Stomach (tissue), 9 donors: ENCODE measurements around the gene IL16. TPM values are rescaled to one million over a fixed set of nuclear protein-coding genes. Genes with fewer than 3 reads are reported as not detected.

Source experiments
- DNase-seq, 2 donors: peaks; one replicate each; pipeline versions ENCODE4 v3.0.0 to v3.0.0-alpha.2; 2013 to 2019
- H3K27ac ChIP-seq, 5 donors: fragments of 200-600 bp in 4 of 5; sonication (generic) in 4 of 5; one replicate each; pipeline ENCODE4 v1.5.1; 2013 to 2019; ENCODE audit warnings: mild to moderate bottlenecking in 1 of 5, moderate library complexity in 1 of 5
- H3K27me3 ChIP-seq, 3 donors: fragments of 200-600 bp; sonication (generic); one replicate each; pipeline ENCODE4 v1.5.1; 2017 to 2019; ENCODE audit warnings: mixed run types in 1 of 3
- H3K36me3 ChIP-seq, 4 donors: fragments of 200-600 bp; sonication (generic); 1 replicate in 3 of 4; 2 replicates in 1 of 4; pipeline ENCODE4 v1.5.1; 2016 to 2019
- H3K4me1 ChIP-seq, 4 donors: fragments of 200-600 bp; sonication (generic); one replicate each; pipeline ENCODE4 v1.5.1; 2016 to 2019
- H3K4me3 ChIP-seq, 4 donors: fragments of 200-600 bp; sonication (generic) in 3 of 4; one replicate each; pipeline ENCODE4 v1.5.1; 2016 to 2019; ENCODE audit warnings: mild to moderate bottlenecking in 1 of 4
- H3K9me3 ChIP-seq, 4 donors: fragments of 200-600 bp; sonication (generic); one replicate each; pipeline ENCODE4 v1.5.1; 2016 to 2019
- CTCF ChIP-seq, 7 experiments: fragments of 450-650 bp in 4 of 7; fragments of 200-600 bp in 3 of 7; sonication (generic) in 3 of 7; IDR thresholded peaks; one replicate each; pipeline ENCODE4 v1.5.1; 2016 to 2019; ENCODE audit warnings: antibody characterized with exemption in 7 of 7, control low read depth in 2 of 7, mild to moderate bottlenecking in 1 of 7
- EP300 ChIP-seq: sonication (generic); formaldehyde crosslinking; IDR thresholded peaks from one replicate; pipeline ENCODE4 v1.6.1; 2017; ENCODE audit warnings: antibody characterized with exemption
- POLR2A ChIP-seq, 4 donors: fragments of 450-650 bp; IDR thresholded peaks; one replicate each; pipeline ENCODE4 v1.6.1; 2016; ENCODE audit warnings: antibody characterized with exemption in 4 of 4, control low read depth in 2 of 4, mild to moderate bottlenecking in 1 of 4, moderate library complexity in 1 of 4
- POLR2AphosphoS5 ChIP-seq, 3 donors: sonication (generic); formaldehyde crosslinking; IDR thresholded peaks; one replicate each; pipeline ENCODE4 v1.6.1; 2016; ENCODE audit warnings: antibody characterized with exemption in 3 of 3
- WGBS, 5 donors: extraction: QIAGEN DNeasy Blood & Tissue Kit in 3 of 5; methylation state at CpG; one replicate each; pipeline versions ENCODE4 v1.1.5 to v1.1.7; 2013 to 2018; 5-methylcytosine and 5-hydroxymethylcytosine counted together
- intact Hi-C: fragments of 100-400 bp; cut with DNase I; formaldehyde crosslinking; loops from one replicate; pipeline ENCODE4 v1.15.1; 2023; ENCODE audit warnings: low total_unique reads
- polyA plus RNA-seq, 3 donors: library from polyadenylated mRNA; stranded (reverse); fragments of 200-250 nt; gene quantifications; one replicate each; pipeline ENCODE4 v1.2.3, GENCODE V29; 2013
- total RNA-seq, 5 donors: library from RNA; depleted of rRNA; stranded (reverse); fragments of >200 nt; gene quantifications; one replicate each; pipeline versions ENCODE4 v1.1.0 to v1.2.3, GENCODE V29; 2014 to 2016
- donor health status: healthy with polysubstance abuse.
- donor health status: Bipolar disorder and iron deficiency.
- donor health status: healthy.

The IL16 gene
- total and polyA plus RNA-seq, 8 donors, result 4.9 to 21.0 (median 8.7) TPM

- H3K4me3 ChIP-seq, result no peak overlapping the region
- no peaks in the 10 kb centered on the region for H3K9me3 ChIP-seq
- intact Hi-C loops, result no loop called here
- peak overlapping the region; percentile 13 to 82 (median 68) for H3K27ac ChIP-seq
- no peaks in the 10 kb centered on the region for H3K27me3 ChIP-seq
- TF ChIP-seq POLR2A (IDR thresholded peaks at IDR 0.05), result no peak
- TF ChIP-seq POLR2AphosphoS5 (IDR thresholded peaks at IDR 0.05), result peak in 2 of 3 donors; percentile 43 to 55
- TF ChIP-seq CTCF (IDR thresholded peaks at IDR 0.05), result no peak
- TF ChIP-seq EP300, result no peak
- H3K36me3 ChIP-seq, result no peaks in the 10 kb centered on the region
- 44 to 48% (median 48%) methylated on average over 11 of the region's 11 CpGs for WGBS, 5 donors
- H3K4me1 ChIP-seq, result peaks cover 0 to 18% (median 8%) of the 10 kb centered on the region in 4 donors
- peak; percentile 34 to 36 for DNase-seq
Measured at GRCh38 chr15:81189583-81190283, 6.9 kb upstream of the IL16 start.

- intact Hi-C loops, result no loop called here
- no peak for TF ChIP-seq POLR2AphosphoS5 (IDR thresholded peaks at IDR 0.05)
- no peak for TF ChIP-seq POLR2A (IDR thresholded peaks at IDR 0.05)
- no peak for TF ChIP-seq EP300
- no peak for TF ChIP-seq CTCF (IDR thresholded peaks at IDR 0.05)
- no peaks in the 10 kb centered on the region for H3K9me3 ChIP-seq
- peak overlapping the region in 4 of 5 donors; percentile 68 to 82 (median 69) for H3K27ac ChIP-seq
- no peak for DNase-seq
- no peaks in the 10 kb centered on the region for H3K27me3 ChIP-seq
- no peaks in the 10 kb centered on the region for H3K36me3 ChIP-seq
- peaks cover 0 to 18% (median 8%) of the 10 kb centered on the region in 4 donors for H3K4me1 ChIP-seq
- 76 to 85% (median 79%) methylated on average over 3 of the region's 3 CpGs for WGBS, 5 donors
- no peak overlapping the region for H3K4me3 ChIP-seq
Measured at GRCh38 chr15:81190922-81191507, 5.7 kb upstream of the IL16 start.

- H3K27ac ChIP-seq, result peak overlapping the region in 4 of 5 donors; percentile 66 to 82 (median 68)
- no peak for TF ChIP-seq CTCF (IDR thresholded peaks at IDR 0.05)
- 94 to 99% (median 96%) methylated on average over 3 of the region's 3 CpGs for WGBS, 5 donors
- peaks cover 0 to 3% (median 0%) of the 10 kb centered on the region in 3 donors for H3K27me3 ChIP-seq
- no peaks in the 10 kb centered on the region for H3K36me3 ChIP-seq
- no peaks in the 10 kb centered on the region for H3K9me3 ChIP-seq
- no peak overlapping the region for H3K4me3 ChIP-seq
- no peak for DNase-seq
- intact Hi-C loops, result no loop called here
- H3K4me1 ChIP-seq, result peaks cover 0 to 18% (median 8%) of the 10 kb centered on the region in 4 donors
Measured at GRCh38 chr15:81191701-81192100, 5.0 kb upstream of the IL16 start.

- DNase-seq, result no peak
- no peak overlapping the region for H3K27ac ChIP-seq
- 65 to 71% (median 68%) methylated on average over 5 of the region's 5 CpGs for WGBS, 5 donors
Measured at GRCh38 chr15:81194723-81195122, 2.0 kb upstream of the IL16 start.

More at GRCh38 chr15:81194723-81195122, 2.0 kb upstream of the IL16 start:
- Histone ChIP-seq H3K27me3 (peaks cover 0 to 13% (median 0%) of the 10 kb centered on the region in 3 donors), H3K36me3 (no peaks in the 10 kb centered on the region), H3K4me1 (peaks cover 0 to 10% (median 8%) of the 10 kb centered on the region in 4 donors), H3K4me3 (no peak overlapping the region), H3K9me3 (no peaks in the 10 kb centered on the region)
- intact Hi-C loops, result no loop called here
- no peak for TF ChIP-seq EP300
- TF ChIP-seq POLR2A (IDR thresholded peaks at IDR 0.05), result no peak
- TF ChIP-seq POLR2AphosphoS5 (IDR thresholded peaks at IDR 0.05), result no peak
- no peak for TF ChIP-seq CTCF (IDR thresholded peaks at IDR 0.05)
